Mesenchymal stem cell (in vitro differentiated cells and primary cell): ENCODE results near the gene TEX30.
A peak's percentile ranks its signal among the peaks of the same experiment; 100 is the strongest.

Experiments used
- DNase-seq: peaks from one replicate; pipeline ENCODE4 v3.0.0-alpha.2; 2013
- H2AFZ ChIP-seq: one replicate; pipeline ENCODE4 v1.6.1; 2013; ENCODE audit warnings: low read depth, mild to moderate bottlenecking, control low read depth, inconsistent platforms, low read length, moderate library complexity
- H2AK5ac ChIP-seq: 2 replicates; pipeline ENCODE4 v1.6.1; 2013; ENCODE audit warnings: low read length, moderate library complexity, mild to moderate bottlenecking, inconsistent platforms; ENCODE audit not compliant: severe bottlenecking
- H2BK120ac ChIP-seq: one replicate; pipeline ENCODE4 v1.6.1; 2013; ENCODE audit warnings: low read depth, mild to moderate bottlenecking, inconsistent platforms, low read length, moderate library complexity
- H2BK12ac ChIP-seq, 2 experiments: one replicate each; pipeline ENCODE4 v1.6.1; 2013; ENCODE audit warnings: inconsistent platforms in 2 of 2, low read length in 2 of 2, mild to moderate bottlenecking in 2 of 2, moderate library complexity in 2 of 2, control low read depth in 1 of 2
- H2BK15ac ChIP-seq: one replicate; pipeline ENCODE4 v1.6.1; 2013; ENCODE audit warnings: mild to moderate bottlenecking, low read depth, inconsistent platforms; ENCODE audit not compliant: poor library complexity, severe bottlenecking
- H2BK5ac ChIP-seq: 2 replicates; pipeline ENCODE4 v1.6.1; 2013; ENCODE audit warnings: low read depth, mild to moderate bottlenecking, low read length, control low read depth, inconsistent platforms; ENCODE audit not compliant: poor library complexity, severe bottlenecking
- H3K14ac ChIP-seq, 2 experiments: one replicate each; pipeline ENCODE4 v1.6.1; 2013; ENCODE audit warnings: inconsistent platforms in 2 of 2, low read length in 2 of 2, control low read depth in 1 of 2, mild to moderate bottlenecking in 1 of 2, moderate library complexity in 1 of 2
- H3K18ac ChIP-seq, 2 experiments: one replicate each; pipeline ENCODE4 v1.6.1; 2013; ENCODE audit warnings: inconsistent platforms in 2 of 2, low read length in 2 of 2, control low read depth in 1 of 2, low read depth in 1 of 2, mild to moderate bottlenecking in 1 of 2
- H3K23ac ChIP-seq, 2 experiments: one replicate each; pipeline ENCODE4 v1.6.1; 2013; ENCODE audit warnings: inconsistent platforms in 2 of 2, low read length in 2 of 2, mild to moderate bottlenecking in 2 of 2, moderate library complexity in 2 of 2, control low read depth in 1 of 2
- H3K27ac ChIP-seq: 2 replicates; pipeline ENCODE4 v1.5.1; 2013; ENCODE audit warnings: mild to moderate bottlenecking, moderate library complexity, low read length, control low read depth, inconsistent platforms; ENCODE audit not compliant: poor library complexity, severe bottlenecking
- H3K27me3 ChIP-seq, 2 experiments: 2 replicates each; pipeline versions ENCODE4 v1.6.1 to v1.7.0; 2013; ENCODE audit warnings: low read length in 2 of 2, mild to moderate bottlenecking in 2 of 2, moderate library complexity in 2 of 2, control low read depth in 1 of 2, inconsistent platforms in 1 of 2; ENCODE audit not compliant: control insufficient read depth in 1 of 2, insufficient read depth in 1 of 2
- H3K36me3 ChIP-seq, 2 experiments: 2 replicates each; pipeline versions ENCODE4 v1.6.1 to v1.7.0; 2013; ENCODE audit warnings: low read length in 2 of 2, control low read depth in 1 of 2, inconsistent platforms in 1 of 2, low read depth in 1 of 2, mild to moderate bottlenecking in 1 of 2; ENCODE audit not compliant: insufficient read depth in 2 of 2, control insufficient read depth in 1 of 2
- H3K4ac ChIP-seq, 2 experiments: one replicate each; pipeline ENCODE4 v1.6.1; 2013; ENCODE audit warnings: inconsistent platforms in 2 of 2, low read length in 2 of 2, mild to moderate bottlenecking in 2 of 2, moderate library complexity in 2 of 2, control low read depth in 1 of 2, low read depth in 1 of 2
- H3K4me1 ChIP-seq: 2 replicates; pipeline ENCODE4 v1.6.1; 2013; ENCODE audit warnings: low read depth, low read length, control low read depth; ENCODE audit not compliant: control insufficient read depth, insufficient read depth
- H3K4me2 ChIP-seq: 2 replicates; pipeline ENCODE4 v1.6.1; 2013; ENCODE audit warnings: low read length, mild to moderate bottlenecking, inconsistent platforms; ENCODE audit not compliant: poor library complexity, severe bottlenecking
- H3K4me3 ChIP-seq, 2 experiments: 2 replicates each; pipeline versions ENCODE4 v1.5.1 to v1.7.0; 2013; ENCODE audit warnings: low read length in 2 of 2, mild to moderate bottlenecking in 2 of 2, control low read depth in 1 of 2, low read depth in 1 of 2; ENCODE audit not compliant: insufficient read depth in 1 of 2
- H3K79me1 ChIP-seq: replicated peaks from 2 replicates; pipeline ENCODE4 v1.6.1; 2013; ENCODE audit warnings: mild to moderate bottlenecking, control low read depth, low read length, inconsistent platforms; ENCODE audit not compliant: poor library complexity, severe bottlenecking
- H3K9ac ChIP-seq: 2 replicates; pipeline ENCODE4 v1.7.0; 2013; ENCODE audit warnings: mild to moderate bottlenecking, low read length, moderate library complexity
- H3K9me3 ChIP-seq: 2 replicates; pipeline ENCODE4 v1.7.0; 2013; ENCODE audit warnings: mild to moderate bottlenecking, low read length; ENCODE audit not compliant: control insufficient read depth
- H4K8ac ChIP-seq: one replicate; pipeline ENCODE4 v1.6.1; 2013; ENCODE audit warnings: inconsistent platforms, mild to moderate bottlenecking, low read length, moderate library complexity
- H4K91ac ChIP-seq: one replicate; pipeline ENCODE4 v1.6.1; 2013; ENCODE audit warnings: mild to moderate bottlenecking, low read length, inconsistent platforms
- WGBS: methylation state at CpG from one replicate; pipeline ENCODE4 v1.1.7; 2013; ENCODE audit warnings: mixed read lengths; 5-methylcytosine and 5-hydroxymethylcytosine counted together

The TEX30 gene

DNA sequence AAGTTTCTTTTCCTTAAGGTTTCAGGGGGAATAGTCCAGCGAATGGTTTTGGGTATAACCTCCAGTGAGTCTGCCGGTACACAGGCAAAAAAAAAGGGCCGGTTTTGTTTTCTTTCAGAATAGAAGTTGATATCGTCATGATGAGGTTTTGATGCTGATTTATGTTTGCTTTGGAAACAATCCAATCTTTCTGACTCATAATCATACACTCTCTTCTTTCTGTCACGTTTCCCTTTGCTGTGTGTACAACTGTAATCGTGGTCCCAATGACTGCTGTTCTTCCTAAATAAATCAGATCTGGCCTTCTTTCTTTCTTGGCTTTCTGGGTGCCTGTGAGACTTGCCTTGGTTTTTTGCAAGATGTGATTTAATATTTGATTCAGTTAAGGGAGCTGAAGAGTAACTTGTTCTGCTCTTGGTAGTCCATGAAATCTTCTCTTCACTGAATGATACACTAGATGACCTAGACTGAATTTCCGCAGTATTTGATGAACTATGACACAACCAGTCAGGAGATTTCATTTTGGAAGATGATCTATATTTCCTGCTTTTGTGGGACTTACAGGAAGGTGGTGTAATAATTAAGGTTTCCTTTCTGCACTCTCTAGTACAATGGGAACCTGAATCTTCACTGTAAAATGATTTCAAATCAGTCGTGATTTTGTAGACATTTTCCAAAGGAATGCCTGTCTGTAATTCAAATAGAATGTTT, 43.9 kb downstream of the TEX30 start:
- no peak overlapping the region for H4K91ac ChIP-seq
- H3K23ac ChIP-seq = no peak overlapping the region
- H2BK15ac ChIP-seq = no peak overlapping the region
- H2AFZ ChIP-seq = no peak overlapping the region
- H2BK120ac ChIP-seq = no peak overlapping the region
- no peak overlapping the region for H3K27ac ChIP-seq
- H3K36me3 ChIP-seq = no peaks in the 10 kb centered on the region
- peak overlapping the region in 1 of 2 experiments; percentile 61 for H3K4me3 ChIP-seq
- H2BK5ac ChIP-seq = no peak overlapping the region
- whole genome bisulfite sequencing = 79% methylated on average over 7 of the region's 8 CpGs
- H3K4ac ChIP-seq = no peak overlapping the region
- H3K79me1 ChIP-seq = no peaks in the 10 kb centered on the region
- peak overlapping the region; percentile 81 for H3K9ac ChIP-seq
- peak overlapping the region; percentile 25 for H3K4me2 ChIP-seq
- DNase-seq = no peak
- no peaks in the 10 kb centered on the region for H3K9me3 ChIP-seq
- H2BK12ac ChIP-seq = no peak overlapping the region
- peaks cover 2% of the 10 kb centered on the region for H3K4me1 ChIP-seq
- H2AK5ac ChIP-seq = no peak overlapping the region
- no peak overlapping the region for H3K18ac ChIP-seq
- no peak overlapping the region for H4K8ac ChIP-seq
- H3K27me3 ChIP-seq = peaks cover 0 to 8% of the 10 kb centered on the region in 2 experiments
- no peak overlapping the region for H3K14ac ChIP-seq

DNA sequence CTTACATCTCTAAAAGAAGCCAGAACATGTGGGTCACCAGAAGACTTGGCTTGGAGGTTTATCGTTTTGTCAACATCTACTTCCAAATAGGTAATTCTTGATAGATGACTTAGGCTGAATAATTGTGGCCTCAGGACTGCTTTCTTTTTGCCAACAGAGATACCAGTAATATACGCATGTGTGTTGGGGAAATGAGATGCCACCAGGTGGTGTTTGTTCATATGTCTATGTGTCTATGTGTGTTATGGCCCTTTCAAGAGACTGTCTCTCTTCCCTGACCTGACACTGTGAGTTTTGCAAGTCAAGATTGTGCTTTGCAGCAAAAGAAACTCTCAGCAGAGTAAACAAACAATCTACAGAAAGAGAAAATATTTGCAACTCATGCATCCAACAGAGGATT, 47.2 kb downstream of the TEX30 start:
- Histone ChIP-seq H3K4me1 (peaks cover 2% of the 10 kb centered on the region), H3K18ac (no peak overlapping the region), H3K4me2 (no peak overlapping the region), H4K8ac (no peak overlapping the region), H2BK15ac (no peak overlapping the region), H3K9ac (no peak overlapping the region), H3K14ac (no peak overlapping the region), H3K4me3 (no peak overlapping the region), H2AFZ (no peak overlapping the region), H3K36me3 (no peaks in the 10 kb centered on the region), H4K91ac (no peak overlapping the region), H3K23ac (no peak overlapping the region), H3K9me3 (no peaks in the 10 kb centered on the region), H3K27ac (no peak overlapping the region), H3K79me1 (no peaks in the 10 kb centered on the region), H3K4ac (no peak overlapping the region), H2AK5ac (no peak overlapping the region), H2BK120ac (no peak overlapping the region), H3K27me3 (no peaks in the 10 kb centered on the region), H2BK5ac (no peak overlapping the region), H2BK12ac (no peak overlapping the region)
- WGBS = 100% methylated on average over 2 of the region's 2 CpGs
- no peak for DNase-seq

DNA sequence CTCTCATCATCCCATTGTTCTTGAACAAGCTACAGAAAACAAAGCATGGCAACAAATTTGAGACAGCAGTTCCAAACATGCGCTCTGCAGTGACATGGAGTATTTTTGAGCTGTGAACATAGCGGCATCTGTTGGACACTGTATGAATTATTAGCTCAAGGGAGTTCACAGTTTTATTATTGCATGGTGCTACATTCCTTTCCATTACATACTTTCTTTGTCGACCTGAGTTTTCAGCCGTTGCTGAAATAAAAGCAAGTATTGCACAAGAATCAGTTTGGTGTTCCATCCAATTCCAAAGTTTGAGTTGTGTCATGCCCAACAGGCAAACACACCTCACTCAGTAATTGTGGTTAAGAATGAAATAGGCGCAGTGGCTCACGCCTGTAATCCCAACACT, 48.7 kb downstream of the TEX30 start:
- Histone ChIP-seq H3K9me3 (no peaks in the 10 kb centered on the region), H3K18ac (no peak overlapping the region), H2AK5ac (no peak overlapping the region), H3K27me3 (no peaks in the 10 kb centered on the region), H3K36me3 (no peaks in the 10 kb centered on the region), H3K23ac (no peak overlapping the region), H3K14ac (no peak overlapping the region), H2BK5ac (no peak overlapping the region), H3K4me2 (no peak overlapping the region), H3K4me1 (peaks cover 2% of the 10 kb centered on the region), H2BK12ac (no peak overlapping the region), H3K27ac (no peak overlapping the region), H4K8ac (no peak overlapping the region), H2BK120ac (no peak overlapping the region), H3K4me3 (no peak overlapping the region), H3K4ac (no peak overlapping the region), H2BK15ac (no peak overlapping the region), H3K9ac (no peak overlapping the region), H4K91ac (no peak overlapping the region), H2AFZ (no peak overlapping the region), H3K79me1 (no peaks in the 10 kb centered on the region)
- 95% methylated on average over 6 of the region's 6 CpGs for WGBS
- no peak for DNase-seq

DNA sequence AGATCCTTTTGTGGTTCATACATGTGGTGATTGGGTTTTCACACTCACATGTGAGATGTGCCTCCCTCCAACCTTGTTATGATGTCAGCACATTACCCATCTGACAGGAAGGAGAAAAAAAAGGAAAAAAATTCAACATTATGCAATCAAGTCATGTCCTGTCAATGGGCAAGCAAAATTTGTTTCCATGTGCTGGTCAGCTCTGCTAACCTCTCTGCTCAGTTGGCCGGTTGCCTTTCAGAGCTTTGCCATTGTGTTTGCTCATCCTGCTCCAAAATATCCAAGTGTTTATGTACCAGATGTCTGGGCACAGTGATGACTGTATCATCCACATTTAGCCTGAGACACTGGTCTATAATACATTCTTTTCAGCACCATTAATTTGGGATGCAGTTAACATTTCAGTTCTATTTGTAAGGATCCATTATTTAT, 51.8 kb downstream of the TEX30 start:
- Histone ChIP-seq H3K36me3 (no peaks in the 10 kb centered on the region), H3K23ac (no peak overlapping the region), H2AFZ (no peak overlapping the region), H4K8ac (no peak overlapping the region), H3K9me3 (no peaks in the 10 kb centered on the region), H3K4me2 (no peak overlapping the region), H2AK5ac (no peak overlapping the region), H3K9ac (no peak overlapping the region), H2BK120ac (no peak overlapping the region), H3K4me1 (peaks cover 2% of the 10 kb centered on the region), H3K27me3 (no peaks in the 10 kb centered on the region), H3K4ac (no peak overlapping the region), H2BK5ac (no peak overlapping the region), H3K79me1 (no peaks in the 10 kb centered on the region), H3K14ac (no peak overlapping the region), H2BK12ac (no peak overlapping the region), H4K91ac (no peak overlapping the region), H3K18ac (no peak overlapping the region), H3K4me3 (no peak overlapping the region), H2BK15ac (no peak overlapping the region), H3K27ac (no peak overlapping the region)
- DNase-seq = no peak
- 100% methylated on average over 1 of the region's 1 CpG for WGBS
